Ovary (tissue), 3 donors: ENCODE data around the gene LRRK2.

Experiments
- CTCF ChIP-seq, 3 donors: fragments of 450-650 bp in 2 of 3; fragments of 200-600 bp in 1 of 3; IDR thresholded peaks; one replicate each; pipeline versions ENCODE4 v1.5.1 to v1.8.0; 2016 to 2022; ENCODE audit warnings: antibody characterized with exemption in 3 of 3, mild to moderate bottlenecking in 1 of 3
- POLR2A ChIP-seq: fragments of 450-650 bp; IDR thresholded peaks from one replicate; pipeline ENCODE4 v1.6.1; 2017; ENCODE audit warnings: antibody characterized with exemption, mild to moderate bottlenecking, moderate library complexity
- donor health status: DM: no; HTN: no; CAD: no.

DNA sequence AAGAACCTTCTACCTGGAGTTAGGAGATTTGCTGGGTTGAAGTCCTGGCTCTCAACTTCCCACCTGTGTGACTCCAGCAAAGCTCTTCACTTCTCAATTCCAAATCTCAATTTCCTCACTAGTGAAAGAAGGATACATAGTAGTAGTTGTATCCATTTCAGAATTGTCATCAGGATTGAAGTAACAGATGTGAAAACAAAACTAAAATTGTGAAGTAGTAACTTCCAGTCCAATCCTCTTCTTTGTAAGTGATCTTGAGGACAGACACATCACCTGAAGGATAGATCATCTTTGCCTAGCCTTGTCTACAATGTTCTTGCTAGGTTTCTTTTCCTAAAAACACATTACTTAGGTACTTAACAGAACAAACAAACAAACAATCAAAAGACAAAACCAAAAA is 1.2 kb upstream of the LRRK2 start:
- no peak for TF ChIP-seq CTCF (IDR thresholded peaks at IDR 0.05)
- TF ChIP-seq POLR2A: no peak
